C4-2B (cell line): ENCODE measurements around the gene HELT.

ENCODE experiments used
- ZFX ChIP-seq: fragments of 450-650 bp; IDR thresholded peaks from 2 replicates; pipeline ENCODE4 v1.6.1; 2017
- TF ChIP-seq, protein P1 (sequence below): fragments of 450-650 bp; conservative IDR thresholded peaks from 2 replicates; pipeline ENCODE4 v1.5.1; 2017; ENCODE audit warnings: mild to moderate bottlenecking

DNA sequence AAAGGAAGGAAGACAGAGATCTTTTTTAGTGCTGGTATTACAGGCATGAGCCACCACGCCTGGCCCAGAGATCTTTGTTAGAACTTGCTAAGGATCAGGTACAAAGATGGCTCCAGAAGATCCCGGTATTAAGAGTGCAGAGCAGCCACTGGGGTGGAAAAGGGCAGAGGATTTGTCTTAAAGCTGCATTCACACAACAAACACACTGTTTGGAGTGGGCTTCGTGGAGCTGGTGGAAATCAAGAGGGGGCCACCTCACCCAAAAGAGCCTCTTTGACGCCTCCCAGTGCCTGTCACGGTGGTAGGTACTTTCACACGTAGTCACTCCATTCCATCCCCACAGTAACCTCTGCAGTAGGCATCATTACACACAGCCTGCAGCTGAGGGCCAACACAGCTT lies 13.3 kb downstream of the HELT start:
- TF ChIP-seq, protein P1, sequence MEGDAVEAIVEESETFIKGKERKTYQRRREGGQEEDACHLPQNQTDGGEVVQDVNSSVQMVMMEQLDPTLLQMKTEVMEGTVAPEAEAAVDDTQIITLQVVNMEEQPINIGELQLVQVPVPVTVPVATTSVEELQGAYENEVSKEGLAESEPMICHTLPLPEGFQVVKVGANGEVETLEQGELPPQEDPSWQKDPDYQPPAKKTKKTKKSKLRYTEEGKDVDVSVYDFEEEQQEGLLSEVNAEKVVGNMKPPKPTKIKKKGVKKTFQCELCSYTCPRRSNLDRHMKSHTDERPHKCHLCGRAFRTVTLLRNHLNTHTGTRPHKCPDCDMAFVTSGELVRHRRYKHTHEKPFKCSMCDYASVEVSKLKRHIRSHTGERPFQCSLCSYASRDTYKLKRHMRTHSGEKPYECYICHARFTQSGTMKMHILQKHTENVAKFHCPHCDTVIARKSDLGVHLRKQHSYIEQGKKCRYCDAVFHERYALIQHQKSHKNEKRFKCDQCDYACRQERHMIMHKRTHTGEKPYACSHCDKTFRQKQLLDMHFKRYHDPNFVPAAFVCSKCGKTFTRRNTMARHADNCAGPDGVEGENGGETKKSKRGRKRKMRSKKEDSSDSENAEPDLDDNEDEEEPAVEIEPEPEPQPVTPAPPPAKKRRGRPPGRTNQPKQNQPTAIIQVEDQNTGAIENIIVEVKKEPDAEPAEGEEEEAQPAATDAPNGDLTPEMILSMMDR = no peak
- no peak for TF ChIP-seq ZFX
